HFFc6 (cell line): Measurements from ENCODE around the gene KRT26. TPM values are rescaled to one million over a fixed set of nuclear protein-coding genes. Genes with fewer than 3 reads are reported as not detected.
A peak's percentile ranks its signal among the peaks of the same experiment; 100 is the strongest.

Source experiments
- DNase-seq: peaks from one replicate; pipeline ENCODE4 v3.0.0-alpha.2; 2018
- H3K27ac Mint-ChIP-seq: 2 replicates; pipeline ENCODE4 v1.8.0; 2020; ENCODE audit warnings: mild to moderate bottlenecking, mixed read lengths
- H3K27me3 Mint-ChIP-seq: 2 replicates; pipeline ENCODE4 v1.8.0; 2021; ENCODE audit warnings: mild to moderate bottlenecking, moderate library complexity, mixed read lengths; ENCODE audit not compliant: insufficient read depth
- H3K36me3 Mint-ChIP-seq: 2 replicates; pipeline ENCODE4 v1.8.0; 2021; ENCODE audit warnings: low read depth, mixed read lengths
- H3K4me1 Mint-ChIP-seq: 2 replicates; pipeline ENCODE4 v1.8.0; 2020; ENCODE audit warnings: low read depth, mixed read lengths
- H3K4me3 Mint-ChIP-seq: 2 replicates; pipeline ENCODE4 v1.8.0; 2020; ENCODE audit warnings: mild to moderate bottlenecking, moderate library complexity, mixed read lengths
- H3K9me3 Mint-ChIP-seq: 2 replicates; pipeline ENCODE4 v1.8.0; 2020; ENCODE audit warnings: mild to moderate bottlenecking, mixed read lengths
- total RNA-seq, 6 experiments: library from RNA; stranded (reverse); fragmentation: NEBNext Ultra II Directional; extraction: Animal tissue kit (Norgen Biotek cat#: 25700); gene quantifications; 2 replicates in 1 of 6; 3 replicates in 5 of 6; pipeline ENCODE4 v1.2.3, GENCODE V29; 2021
- TF ChIP-seq, protein P1 (sequence below): fragments of 200-600 bp; sonication (generic); IDR thresholded peaks from 2 replicates; pipeline ENCODE4 v1.5.0; 2021; ENCODE audit warnings: antibody characterized with exemption, mild to moderate bottlenecking

The KRT26 gene
- total RNA-seq, 6 experiments from 2014 or later = not detected

DNA sequence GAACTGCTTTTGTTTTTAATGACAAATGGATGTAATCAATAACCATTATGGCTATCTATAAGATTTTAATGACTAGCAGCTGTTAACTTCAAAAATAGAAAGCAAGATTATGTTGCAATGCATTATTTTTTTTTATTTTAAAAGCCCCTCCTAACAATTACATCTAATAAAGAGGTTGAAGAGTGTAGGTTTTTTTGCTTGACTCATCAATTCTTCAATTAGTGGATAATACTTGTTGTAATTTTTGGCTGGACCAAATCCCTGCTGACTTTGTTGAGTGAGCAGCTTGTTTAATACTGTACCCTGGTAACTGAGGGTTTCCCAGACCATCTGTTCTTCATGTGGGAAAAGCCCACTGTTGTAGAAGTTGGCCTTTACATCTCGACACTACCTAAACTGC lies 41.0 kb downstream of the KRT26 start:
- no peak overlapping the region for H3K4me3 Mint-ChIP-seq
- H3K36me3 Mint-ChIP-seq = no peaks in the 10 kb centered on the region
- H3K27me3 Mint-ChIP-seq = peaks cover 13% of the 10 kb centered on the region; the same call in 1 of the 2 replicates
- TF ChIP-seq, protein P1, sequence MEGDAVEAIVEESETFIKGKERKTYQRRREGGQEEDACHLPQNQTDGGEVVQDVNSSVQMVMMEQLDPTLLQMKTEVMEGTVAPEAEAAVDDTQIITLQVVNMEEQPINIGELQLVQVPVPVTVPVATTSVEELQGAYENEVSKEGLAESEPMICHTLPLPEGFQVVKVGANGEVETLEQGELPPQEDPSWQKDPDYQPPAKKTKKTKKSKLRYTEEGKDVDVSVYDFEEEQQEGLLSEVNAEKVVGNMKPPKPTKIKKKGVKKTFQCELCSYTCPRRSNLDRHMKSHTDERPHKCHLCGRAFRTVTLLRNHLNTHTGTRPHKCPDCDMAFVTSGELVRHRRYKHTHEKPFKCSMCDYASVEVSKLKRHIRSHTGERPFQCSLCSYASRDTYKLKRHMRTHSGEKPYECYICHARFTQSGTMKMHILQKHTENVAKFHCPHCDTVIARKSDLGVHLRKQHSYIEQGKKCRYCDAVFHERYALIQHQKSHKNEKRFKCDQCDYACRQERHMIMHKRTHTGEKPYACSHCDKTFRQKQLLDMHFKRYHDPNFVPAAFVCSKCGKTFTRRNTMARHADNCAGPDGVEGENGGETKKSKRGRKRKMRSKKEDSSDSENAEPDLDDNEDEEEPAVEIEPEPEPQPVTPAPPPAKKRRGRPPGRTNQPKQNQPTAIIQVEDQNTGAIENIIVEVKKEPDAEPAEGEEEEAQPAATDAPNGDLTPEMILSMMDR = no peak
- H3K9me3 Mint-ChIP-seq = no peaks in the 10 kb centered on the region
- DNase-seq = no peak
- peaks cover 5% of the 10 kb centered on the region for H3K4me1 Mint-ChIP-seq
- no peak overlapping the region for H3K27ac Mint-ChIP-seq

DNA sequence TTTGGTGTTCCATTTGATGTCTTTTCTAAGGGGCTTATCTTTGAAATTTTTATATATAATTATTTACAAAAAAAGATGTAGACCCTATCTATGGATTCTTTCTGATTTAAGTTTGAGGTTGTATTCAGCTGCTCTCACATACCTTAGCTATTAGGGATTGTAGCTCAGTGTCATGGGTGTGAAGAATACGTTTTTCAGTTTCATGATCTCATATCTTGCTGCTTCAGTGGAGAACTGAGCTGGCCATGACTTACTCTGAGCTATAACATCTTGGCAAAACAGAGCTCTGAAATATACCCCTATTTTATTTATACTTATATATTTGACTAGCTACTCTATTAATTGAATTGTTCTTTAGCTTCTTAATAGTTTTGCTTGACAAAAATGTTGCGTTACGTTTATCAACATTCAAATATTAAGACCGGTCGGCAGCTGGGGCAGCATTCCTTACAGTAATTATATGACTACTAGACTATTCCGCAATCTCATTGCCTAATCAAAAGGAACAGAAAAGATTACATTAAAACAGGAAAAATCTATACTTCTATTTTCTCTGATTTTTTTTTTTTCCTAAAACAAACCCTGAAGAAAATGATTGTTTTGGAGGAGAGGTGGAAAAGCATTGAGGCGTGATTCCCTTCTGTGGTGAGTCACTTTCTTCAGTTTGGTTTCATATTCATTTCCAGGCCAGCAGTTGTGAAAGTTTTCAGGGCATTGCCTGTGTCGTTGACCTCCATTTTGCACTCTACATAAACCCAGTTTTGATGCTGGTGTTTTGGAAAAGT lies 44.4 kb downstream of the KRT26 start:
- H3K27me3 Mint-ChIP-seq = peaks cover 20% of the 10 kb centered on the region; the same call in 1 of the 2 replicates
- H3K4me3 Mint-ChIP-seq = no peak overlapping the region
- DNase-seq = no peak
- peaks cover 5% of the 10 kb centered on the region for H3K4me1 Mint-ChIP-seq
- H3K36me3 Mint-ChIP-seq = no peaks in the 10 kb centered on the region
- no peak overlapping the region for H3K27ac Mint-ChIP-seq
- no peaks in the 10 kb centered on the region for H3K9me3 Mint-ChIP-seq
- TF ChIP-seq, protein P1 = no peak

GRCh38 chr17:40726919-40727318 lies 45.1 kb downstream of the KRT26 start:
- H3K27me3 Mint-ChIP-seq = peaks cover 20% of the 10 kb centered on the region; the same call in 1 of the 2 replicates
- TF ChIP-seq, protein P1 = peak; percentile 63; the same call in 1 of the 2 replicates
- peaks cover 9% of the 10 kb centered on the region for H3K4me1 Mint-ChIP-seq
- H3K4me3 Mint-ChIP-seq = no peak overlapping the region
- H3K9me3 Mint-ChIP-seq = no peaks in the 10 kb centered on the region
- H3K27ac Mint-ChIP-seq = no peak overlapping the region
- H3K36me3 Mint-ChIP-seq = no peaks in the 10 kb centered on the region
- no peak for DNase-seq

DNA sequence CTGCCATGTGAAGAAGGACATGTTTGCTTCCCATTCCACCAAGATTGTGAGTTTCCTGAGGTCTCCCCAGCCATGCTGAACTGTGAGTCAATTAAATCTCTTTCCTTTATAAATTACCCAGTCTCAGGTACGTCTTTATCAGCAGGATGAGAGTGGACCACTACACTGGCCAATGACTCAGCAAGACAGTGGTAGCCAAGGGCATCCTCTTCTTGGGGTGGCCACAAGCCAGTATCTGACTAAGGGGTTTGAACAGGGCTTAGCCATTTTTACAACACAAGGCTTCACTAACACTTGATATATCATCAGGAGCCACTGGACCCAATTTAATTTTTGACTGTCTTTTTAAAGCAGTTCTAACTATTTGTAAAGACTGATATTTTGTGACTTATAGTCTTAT lies 47.3 kb downstream of the KRT26 start:
- H3K36me3 Mint-ChIP-seq = no peaks in the 10 kb centered on the region
- DNase-seq = no peak
- no peaks in the 10 kb centered on the region for H3K9me3 Mint-ChIP-seq
- peaks cover 22% of the 10 kb centered on the region for H3K27me3 Mint-ChIP-seq
- H3K4me1 Mint-ChIP-seq = peaks cover 12% of the 10 kb centered on the region
- TF ChIP-seq, protein P1 = no peak
- H3K27ac Mint-ChIP-seq = no peak overlapping the region
- no peak overlapping the region for H3K4me3 Mint-ChIP-seq

DNA sequence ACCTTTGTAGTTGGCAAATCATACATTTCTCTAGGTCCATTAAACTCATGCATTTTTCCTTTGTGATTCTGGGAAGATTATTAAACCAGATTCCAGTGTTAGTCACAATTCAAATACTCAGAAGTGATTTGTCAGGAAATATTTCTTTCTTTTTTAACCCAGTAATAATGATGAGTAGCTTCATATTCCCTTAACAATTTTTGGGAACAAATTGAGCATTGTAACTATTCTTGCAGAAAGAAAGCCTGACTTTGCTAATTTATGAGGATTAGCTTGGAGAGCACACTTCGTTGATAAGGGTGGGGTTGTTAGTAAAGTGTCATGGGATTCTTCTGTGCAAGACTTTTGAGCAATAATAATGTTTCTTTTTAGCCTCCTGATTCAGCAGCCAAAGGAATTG lies 49.8 kb downstream of the KRT26 start:
- Mint-ChIP-seq H3K4me1 (peaks cover 7% of the 10 kb centered on the region; the same call in 1 of the 2 replicates), H3K9me3 (no peaks in the 10 kb centered on the region), H3K27ac (no peak overlapping the region), H3K27me3 (peaks cover 32% of the 10 kb centered on the region), H3K4me3 (no peak overlapping the region), H3K36me3 (no peaks in the 10 kb centered on the region)
- TF ChIP-seq, protein P1 = no peak
- no peak for DNase-seq
